Pancreas (tissue), 10 donors: Measurements from ENCODE around the gene PHF21B. TPM values are rescaled to one million over a fixed set of nuclear protein-coding genes. Genes with fewer than 3 reads are reported as not detected.

ENCODE experiments used
- ATAC-seq, 4 donors: fragments of 200-7000 bp; cut with Tn5 transposase; one replicate each; pipeline versions ENCODE4 v1.8.0 to v1.9.1; 2020; ENCODE audit warnings: mild to moderate bottlenecking in 4 of 4, moderate library complexity in 4 of 4
- DNase-seq, 6 donors: peaks; one replicate each; pipeline ENCODE4 v3.0.0-alpha.2; 2020
- FAIRE-seq: peaks from 2 replicates; lab custom pipeline; 2012; peaks lifted over from hg19 to GRCh38; lab: Jason Lieb, UNC
- H3K27ac ChIP-seq, 4 donors: fragments of 200-600 bp; sonication (generic); 1 replicate in 3 of 4; 2 replicates in 1 of 4; pipeline versions ENCODE4 v1.5.0 to v1.8.0; 2020
- H3K27me3 ChIP-seq, 4 donors: fragments of 200-600 bp; one replicate each; pipeline ENCODE4 v1.8.0; 2021
- H3K36me3 ChIP-seq, 3 donors: fragments of 200-600 bp; sonication (generic) in 1 of 3; one replicate each; pipeline versions ENCODE4 v1.5.0 to v1.8.0; 2020 to 2021
- H3K4me1 ChIP-seq, 3 donors: fragments of 200-600 bp; one replicate each; pipeline ENCODE4 v1.8.0; 2021
- H3K4me3 ChIP-seq, 4 donors: fragments of 200-600 bp; sonication (generic) in 2 of 4; one replicate each; pipeline versions ENCODE4 v1.5.0 to v1.8.0; 2020 to 2021
- H3K9me3 ChIP-seq, 4 donors: fragments of 200-600 bp; one replicate each; pipeline ENCODE4 v1.8.0; 2021
- CTCF ChIP-seq, 4 donors: fragments of 200-600 bp; sonication (generic) in 3 of 4; IDR thresholded peaks; one replicate each; pipeline versions ENCODE4 v1.5.0 to v1.8.0; 2021; ENCODE audit warnings: antibody characterized with exemption in 4 of 4
- WGBS, 2 donors: extraction: QIAGEN DNeasy Blood & Tissue Kit; methylation state at CpG; one replicate each; pipeline ENCODE4 v1.1.7; 2013; 5-methylcytosine and 5-hydroxymethylcytosine counted together
- intact Hi-C, 3 donors: fragments of 100-400 bp; cut with DNase I; formaldehyde crosslinking; loops; one replicate each; pipeline versions ENCODE4 v1.11.1 to v1.14.2; 2022
- polyA plus RNA-seq, 2 donors: library from polyadenylated mRNA; stranded (reverse); fragments of 200-250 nt; gene quantifications; one replicate each; pipeline ENCODE4 v1.2.3, GENCODE V29; 2013
- total RNA-seq, 6 donors: library from RNA; stranded (reverse); fragmentation: NEBNext Ultra II Directional in 4 of 6; extraction: Animal tissue kit (Norgen Biotek cat#: 25700) in 4 of 6; gene quantifications; one replicate each; pipeline versions ENCODE4 v1.2.1 to v1.2.4, GENCODE V29; 2021 to 2023
- donor health status: healthy with polysubstance abuse.
- donor health status: DM: no; HTN: no; CAD: no; lungs with moderate emphysema.
- donor health status: DM: no; HTN: no; CAD: no.
- donor health status: control.
- donor health status: control.
- donor health status: Bipolar disorder and iron deficiency.
- donor health status: DM: yes; HTN: yes; CAD: no.
- donor health status: DM: no; HTN: no; CAD: no.
- donor health status: DM: no; HTN: no; CAD: no.
- donor health status: DM: yes; HTN: yes; CAD: no.

The PHF21B gene
- total and polyA plus RNA-seq, 8 donors: 0.34 to 2.9 (median 0.57) TPM; not detected in 1

- intact Hi-C loops: loop anchor here in 1 of 3 donors (10.0 kb wide), 1 partner anchor 123 kb away; no protein-coding TSS in a partner anchor
- no peak for FAIRE-seq
Measured at GRCh38 chr22:44971651-44972362, 38.0 kb downstream of the PHF21B start.

GRCh38 chr22:44970291-44970690, 39.5 kb downstream of the PHF21B start:
- FAIRE-seq (no peak), DNase-seq (no peak), ATAC-seq (no peak)
- Histone ChIP-seq H3K4me3 (no peak overlapping the region), H3K36me3 (no peaks in the 10 kb centered on the region), H3K27ac (no peak overlapping the region), H3K27me3 (no peaks in the 10 kb centered on the region), H3K4me1 (no peaks in the 10 kb centered on the region), H3K9me3 (no peaks in the 10 kb centered on the region)
- TF ChIP-seq CTCF (IDR thresholded peaks at IDR 0.05): no peak
- intact Hi-C loops: loop anchor here in 1 of 3 donors (10.0 kb wide), 1 partner anchor 125 kb away; no protein-coding TSS in a partner anchor
- WGBS, 2 donors: 48 to 53% methylated on average over 6 of the region's 6 CpGs

More at GRCh38 chr22:44971651-44972362, 38.0 kb downstream of the PHF21B start:
- Histone ChIP-seq H3K27ac (no peak overlapping the region), H3K4me1 (no peaks in the 10 kb centered on the region), H3K36me3 (no peaks in the 10 kb centered on the region), H3K4me3 (no peak overlapping the region), H3K27me3 (no peaks in the 10 kb centered on the region), H3K9me3 (no peaks in the 10 kb centered on the region)
- ATAC-seq: no peak
- no peak for TF ChIP-seq CTCF (IDR thresholded peaks at IDR 0.05)
- 49 to 58% methylated on average over 11 of the region's 11 CpGs for WGBS, 2 donors
- no peak for DNase-seq

- DNase-seq: no peak
- no peaks in the 10 kb centered on the region for H3K4me1 ChIP-seq
- no peak overlapping the region for H3K4me3 ChIP-seq
- ATAC-seq: no peak
- WGBS, 2 donors: 70 to 83% methylated on average over 9 of the region's 9 CpGs
- no peak overlapping the region for H3K27ac ChIP-seq
- no peaks in the 10 kb centered on the region for H3K36me3 ChIP-seq
- no peak for TF ChIP-seq CTCF (IDR thresholded peaks at IDR 0.05)
- FAIRE-seq: no peak
- H3K9me3 ChIP-seq: no peaks in the 10 kb centered on the region
- H3K27me3 ChIP-seq: no peaks in the 10 kb centered on the region
- intact Hi-C loops: loop anchor here in 1 of 3 donors (10.0 kb wide), 1 partner anchor 125 kb away; no protein-coding TSS in a partner anchor
Measured at GRCh38 chr22:44969817-44970216, 40.0 kb downstream of the PHF21B start.

DNA sequence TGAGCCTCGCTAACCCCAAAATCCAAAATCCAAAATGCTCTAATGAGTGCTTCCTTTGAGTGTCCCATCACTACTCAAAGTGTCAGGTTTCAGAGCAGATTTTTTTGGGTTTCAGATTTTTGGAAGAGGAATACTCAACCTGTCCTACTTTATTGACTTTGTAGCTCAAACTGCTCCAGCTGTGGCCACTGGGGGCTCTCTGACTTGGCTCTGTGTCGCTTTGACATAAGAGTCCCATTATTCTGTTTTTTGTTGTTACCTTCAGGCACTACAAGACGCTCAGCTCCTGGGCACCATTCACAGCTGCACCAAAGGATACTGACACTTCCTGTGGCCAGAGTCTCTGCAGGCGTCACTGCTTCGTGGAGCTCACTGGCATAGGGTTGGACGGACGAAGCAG, 41.1 kb downstream of the PHF21B start:
- Histone ChIP-seq H3K27me3 (no peaks in the 10 kb centered on the region), H3K36me3 (no peaks in the 10 kb centered on the region), H3K9me3 (no peaks in the 10 kb centered on the region), H3K4me3 (no peak overlapping the region), H3K27ac (no peak overlapping the region), H3K4me1 (no peaks in the 10 kb centered on the region)
- TF ChIP-seq CTCF (IDR thresholded peaks at IDR 0.05): no peak
- intact Hi-C loops: no loop called here
- DNase-seq (no peak), FAIRE-seq (no peak), ATAC-seq (no peak)
- WGBS, 2 donors: 55 to 65% methylated on average over 7 of the region's 7 CpGs

DNA sequence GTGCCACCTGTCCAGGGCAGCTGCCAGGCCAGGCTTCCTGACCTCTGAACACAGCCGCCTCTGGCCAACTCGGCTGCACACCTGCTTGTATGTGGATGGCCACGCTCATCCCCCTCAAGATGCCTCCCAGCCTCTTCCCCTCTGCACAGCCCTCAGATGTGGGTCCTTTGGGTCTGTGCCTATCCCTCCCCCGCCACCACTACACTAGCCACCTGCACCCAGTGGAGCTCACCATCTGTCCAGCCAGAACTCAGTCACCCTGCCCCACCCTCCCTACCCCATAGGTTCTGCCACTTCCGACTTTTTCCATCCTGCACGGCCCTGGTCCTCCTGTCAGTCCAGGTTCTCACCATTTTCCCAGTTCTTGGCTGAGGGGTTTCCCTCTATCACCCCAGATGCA, 44.6 kb downstream of the PHF21B start:
- no peaks in the 10 kb centered on the region for H3K36me3 ChIP-seq
- no peaks in the 10 kb centered on the region for H3K27me3 ChIP-seq
- H3K27ac ChIP-seq: no peak overlapping the region
- intact Hi-C loops: no loop called here
- no peak overlapping the region for H3K4me3 ChIP-seq
- FAIRE-seq (no peak), ATAC-seq (no peak), DNase-seq (no peak)
- TF ChIP-seq CTCF (IDR thresholded peaks at IDR 0.05): no peak
- H3K4me1 ChIP-seq: no peaks in the 10 kb centered on the region
- 49 to 70% methylated on average over 6 of the region's 6 CpGs for WGBS, 2 donors
- no peaks in the 10 kb centered on the region for H3K9me3 ChIP-seq
